Right cardiac atrium (tissue), 5 donors: Measurements from ENCODE around the gene TRAF1. TPM values are rescaled to one million over a fixed set of nuclear protein-coding genes. Genes with fewer than 3 reads are reported as not detected.

Experiments
- ATAC-seq, 2 donors: fragments of 200-7000 bp; cut with Tn5 transposase; one replicate each; pipeline versions ENCODE4 v1.8.0 to v1.9.1; 2020; ENCODE audit warnings: moderate library complexity in 2 of 2, mild to moderate bottlenecking in 1 of 2
- DNase-seq, 3 donors: peaks; one replicate each; pipeline ENCODE4 v3.0.0-alpha.2; 2020
- H3K27ac ChIP-seq: one replicate; pipeline ENCODE4 v1.5.1; 2013; ENCODE audit warnings: mild to moderate bottlenecking, low read length, control low read depth, moderate library complexity
- H3K27me3 ChIP-seq: one replicate; pipeline ENCODE4 v1.6.1; 2013; ENCODE audit not compliant: control insufficient read depth, insufficient read depth
- H3K4me1 ChIP-seq: one replicate; pipeline ENCODE4 v1.6.1; 2013; ENCODE audit warnings: low read length; ENCODE audit not compliant: control insufficient read depth, insufficient read depth
- H3K4me3 ChIP-seq: one replicate; pipeline ENCODE4 v1.5.1; 2013; ENCODE audit warnings: low read length, control low read depth
- H3K9me3 ChIP-seq: one replicate; pipeline ENCODE4 v1.6.1; 2013; ENCODE audit warnings: low read length; ENCODE audit not compliant: control insufficient read depth
- WGBS: extraction: QIAGEN DNeasy Blood & Tissue Kit; methylation state at CpG from one replicate; pipeline ENCODE4 v1.1.7; 2013; 5-methylcytosine and 5-hydroxymethylcytosine counted together
- intact Hi-C, 4 donors: fragments of 100-400 bp; cut with DNase I; formaldehyde crosslinking; loops; one replicate each; pipeline versions ENCODE4 v1.11.0 to v1.14.0; 2022 to 2023
- polyA plus RNA-seq: library from polyadenylated mRNA; stranded (reverse); fragments of 200-250 nt; gene quantifications from one replicate; pipeline ENCODE4 v1.2.3, GENCODE V29; 2013
- total RNA-seq, 4 donors: library from RNA; stranded (reverse); fragmentation: NEBNext Ultra II Directional; extraction: Animal tissue kit (Norgen Biotek cat#: 25700); gene quantifications; one replicate each; pipeline ENCODE4 v1.2.1, GENCODE V29; 2021
- donor health status: healthy with polysubstance abuse.
- donor health status: DM: no; HTN: yes; CAD: no.
- donor health status: DM: no; HTN: no; CAD: no.
- donor health status: DM: no; HTN: yes; CAD: no; lungs with severe emphysema.
- donor health status: DM: yes; HTN: yes; CAD: no.

The TRAF1 gene
- total and polyA plus RNA-seq, 5 donors: 3.9 to 6.1 (median 4.8) TPM

DNA sequence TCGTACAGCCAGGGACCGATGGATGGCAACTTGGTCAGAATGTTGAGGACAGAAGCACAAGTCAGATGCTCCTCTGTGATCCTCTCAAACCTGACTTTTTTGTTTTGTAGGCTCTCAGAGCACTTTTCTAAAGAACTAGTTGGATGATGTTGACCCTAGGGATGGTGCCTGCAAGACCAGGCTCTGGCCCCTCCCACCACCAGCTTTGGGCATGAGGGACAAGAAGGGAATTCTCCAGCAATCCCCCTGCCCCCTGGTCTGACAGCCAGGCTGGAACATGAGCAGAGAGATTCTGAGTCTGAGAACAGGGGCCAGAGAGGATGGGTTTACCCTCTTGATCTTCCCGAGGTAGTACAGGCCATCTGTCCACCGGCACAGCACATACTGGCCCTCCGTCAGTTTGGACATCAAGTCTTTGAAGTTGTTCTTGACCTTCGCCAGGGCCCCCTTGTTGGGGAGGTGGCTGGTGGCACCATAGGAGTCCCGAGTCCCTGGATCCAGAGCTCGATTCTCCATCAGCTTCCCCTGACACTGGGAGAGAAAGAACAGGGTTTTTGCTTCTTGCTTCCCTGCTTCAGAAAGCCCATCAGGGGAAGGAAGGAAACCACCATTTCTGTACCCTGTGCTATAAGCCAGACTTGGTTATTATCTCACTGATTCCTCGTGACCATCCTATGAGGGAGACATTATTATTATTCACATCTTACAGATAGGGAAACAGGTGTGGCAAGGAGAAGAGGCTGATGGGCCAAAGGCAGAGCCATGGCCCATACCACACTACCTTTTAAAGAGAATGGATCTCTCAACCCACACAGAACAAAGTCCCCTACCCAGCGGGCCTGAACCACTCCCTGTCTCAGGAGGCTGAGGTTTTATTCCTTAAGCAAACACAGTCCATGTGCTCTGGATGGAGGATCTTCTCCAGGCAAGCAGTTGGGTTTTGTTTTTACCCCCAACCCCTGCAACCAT, 52.1 kb downstream of the TRAF1 start:
- DNase-seq: no peak
- Histone ChIP-seq H3K27me3 (no peaks in the 10 kb centered on the region), H3K4me3 (no peak overlapping the region), H3K9me3 (no peaks in the 10 kb centered on the region), H3K4me1 (peaks cover 3% of the 10 kb centered on the region), H3K27ac (no peak overlapping the region)
- intact Hi-C loops: loop anchor here in 3 of 4 donors (5.0 kb wide), 2 partner anchors 53 to 63 kb away; partner anchors contain the start of gene TRAF1 (in 1 of the 3)
- WGBS: 89% methylated on average over 10 of the region's 10 CpGs
- no peak for ATAC-seq

- DNase-seq (no peak), ATAC-seq (no peak)
- Histone ChIP-seq H3K27ac (no peak overlapping the region), H3K27me3 (no peaks in the 10 kb centered on the region), H3K9me3 (no peaks in the 10 kb centered on the region), H3K4me3 (no peak overlapping the region), H3K4me1 (peaks cover 3% of the 10 kb centered on the region)
- 79% methylated on average over 4 of the region's 4 CpGs for WGBS
- intact Hi-C loops: loop anchor here in 2 of 4 donors (5.0 kb wide), 2 partner anchors 54 to 64 kb away; partner anchors contain the start of gene TRAF1 (in 1 of the 2)
These were observed 53.1 kb downstream of the TRAF1 start for GRCh38 chr9:120873512-120873911.

DNA sequence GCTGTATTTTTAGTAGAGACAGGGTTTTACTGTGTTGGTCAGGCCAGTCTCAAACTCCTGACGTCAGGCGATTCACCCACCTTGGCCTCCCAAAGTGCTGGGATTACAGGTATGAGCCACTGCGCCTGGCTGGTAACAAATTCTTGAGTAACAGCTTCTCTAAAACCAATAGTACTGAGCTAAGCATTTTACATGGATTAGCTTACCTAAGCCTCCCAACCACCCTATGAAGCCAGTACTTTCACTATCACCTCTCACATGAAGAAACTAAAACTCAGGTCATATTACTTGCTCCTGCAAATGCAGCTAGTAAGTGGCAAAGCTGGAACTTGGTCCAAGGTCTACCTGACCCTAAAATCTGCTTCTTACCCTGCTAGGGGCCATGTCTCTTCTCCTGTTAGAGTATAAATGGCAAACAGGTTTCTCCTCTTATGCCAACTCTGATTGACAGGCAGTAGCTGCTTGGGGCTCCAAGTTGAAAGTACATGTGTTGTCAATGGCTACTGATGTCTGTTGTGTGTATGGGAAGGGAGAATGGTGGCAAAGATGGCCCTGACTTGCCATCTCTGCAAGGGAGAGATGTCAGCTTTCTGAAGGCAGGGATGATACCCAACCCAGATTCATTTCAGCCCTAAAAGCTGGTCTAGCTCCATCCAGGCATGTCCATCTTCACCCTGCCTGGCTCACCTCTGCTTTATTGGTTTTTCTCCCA, 53.6 kb downstream of the TRAF1 start:
- Histone ChIP-seq H3K27me3 (no peaks in the 10 kb centered on the region), H3K27ac (no peak overlapping the region), H3K9me3 (no peaks in the 10 kb centered on the region), H3K4me1 (peaks cover 3% of the 10 kb centered on the region), H3K4me3 (no peak overlapping the region)
- 92% methylated on average over 3 of the region's 3 CpGs for WGBS
- ATAC-seq (no peak), DNase-seq (no peak)
- intact Hi-C loops: loop anchor here in 2 of 4 donors (5.0 kb wide), 2 partner anchors 54 to 64 kb away; partner anchors contain the start of gene TRAF1 (in 1 of the 2)

GRCh38 chr9:120870206-120870605, 56.4 kb downstream of the TRAF1 start:
- H3K9me3 ChIP-seq: no peaks in the 10 kb centered on the region

GRCh38 chr9:120869726-120870125, 56.9 kb downstream of the TRAF1 start:
- no peak overlapping the region for H3K4me3 ChIP-seq
- no peaks in the 10 kb centered on the region for H3K27me3 ChIP-seq
- WGBS: 89% methylated on average over 10 of the region's 10 CpGs
- intact Hi-C loops: loop anchor here in 2 of 4 donors (5.0 kb wide), 2 partner anchors 58 to 68 kb away; partner anchors contain the start of gene TRAF1 (in 1 of the 2)
- H3K27ac ChIP-seq: no peak overlapping the region
- DNase-seq (peak in 2 of 3 donors; percentile 58 to 69), ATAC-seq (no peak)
- H3K4me1 ChIP-seq: no peaks in the 10 kb centered on the region
- no peaks in the 10 kb centered on the region for H3K9me3 ChIP-seq

More at GRCh38 chr9:120870206-120870605, 56.4 kb downstream of the TRAF1 start:
- WGBS: 78% methylated on average over 9 of the region's 9 CpGs
- H3K27me3 ChIP-seq: no peaks in the 10 kb centered on the region
- DNase-seq (no peak), ATAC-seq (no peak)
- H3K4me1 ChIP-seq: no peaks in the 10 kb centered on the region
- H3K4me3 ChIP-seq: no peak overlapping the region
- intact Hi-C loops: loop anchor here in 2 of 4 donors (5.0 kb wide), 2 partner anchors 57 to 67 kb away; partner anchors contain the start of gene TRAF1 (in 1 of the 2)
- no peak overlapping the region for H3K27ac ChIP-seq

GRCh38 chr9:120869360-120869687, 57.3 kb downstream of the TRAF1 start:
- Histone ChIP-seq H3K4me1 (no peaks in the 10 kb centered on the region), H3K4me3 (peak overlapping the region; percentile 61), H3K27ac (peak overlapping the region; percentile 80), H3K9me3 (no peaks in the 10 kb centered on the region), H3K27me3 (no peaks in the 10 kb centered on the region)
- intact Hi-C loops: no loop called here
- DNase-seq (no peak), ATAC-seq (no peak)
- 37% methylated on average over 10 of the region's 10 CpGs for WGBS

- peak overlapping the region; percentile 80 for H3K27ac ChIP-seq
- DNase-seq: peak; percentile 96 to 99 (median 98)
- H3K27me3 ChIP-seq: no peaks in the 10 kb centered on the region
- peak overlapping the region; percentile 61 for H3K4me3 ChIP-seq
- ATAC-seq: peak; percentile 95 to 96
- intact Hi-C loops: no loop called here
- WGBS: 9% methylated on average over 52 of the region's 52 CpGs
- H3K4me1 ChIP-seq: no peaks in the 10 kb centered on the region
- no peaks in the 10 kb centered on the region for H3K9me3 ChIP-seq
These were observed 57.8 kb downstream of the TRAF1 start for GRCh38 chr9:120868676-120869359.

GRCh38 chr9:120868339-120868675, 58.3 kb downstream of the TRAF1 start:
- H3K4me3 ChIP-seq: peak overlapping the region; percentile 32
- no peaks in the 10 kb centered on the region for H3K4me1 ChIP-seq
- no peaks in the 10 kb centered on the region for H3K27me3 ChIP-seq
- no peak for ATAC-seq
- no peaks in the 10 kb centered on the region for H3K9me3 ChIP-seq
- intact Hi-C loops: no loop called here
- peak overlapping the region; percentile 39 for H3K27ac ChIP-seq
- WGBS: 22% methylated on average over 11 of the region's 11 CpGs
- DNase-seq: no peak

DNA sequence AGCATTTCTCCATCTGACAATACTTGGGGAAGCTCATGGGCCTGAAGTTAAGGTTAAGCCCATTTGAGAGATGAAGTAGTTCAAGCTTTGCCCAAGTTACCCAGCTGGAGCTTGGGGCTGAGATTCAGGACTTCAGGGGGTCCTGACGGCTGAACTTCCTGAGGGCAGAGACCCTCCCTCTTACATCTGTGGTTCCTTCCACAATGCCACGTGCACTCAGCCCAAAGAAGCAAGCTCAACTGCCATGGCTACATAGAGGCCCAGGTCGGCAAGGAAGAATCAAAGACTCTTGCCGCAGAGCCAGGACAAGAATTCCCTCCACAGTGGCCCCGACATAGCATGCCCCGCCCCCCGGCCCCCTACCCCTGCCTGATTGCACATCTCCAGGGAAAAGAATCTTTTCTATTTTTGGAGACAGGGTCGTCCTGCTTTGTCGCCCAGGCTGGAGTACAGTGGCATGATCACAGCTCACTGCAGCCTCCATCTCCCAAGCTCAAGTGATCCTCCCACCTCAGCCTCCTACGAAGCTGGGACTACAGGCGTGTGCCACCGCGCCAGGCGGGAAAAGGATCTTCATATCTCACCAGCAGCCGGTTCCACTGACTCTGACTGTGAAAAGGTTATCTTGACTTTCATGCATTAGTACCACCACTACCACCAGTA, 58.8 kb downstream of the TRAF1 start:
- Histone ChIP-seq H3K27me3 (no peaks in the 10 kb centered on the region), H3K27ac (peak overlapping the region; percentile 39), H3K9me3 (no peaks in the 10 kb centered on the region), H3K4me1 (no peaks in the 10 kb centered on the region), H3K4me3 (peak overlapping the region; percentile 32)
- DNase-seq (no peak), ATAC-seq (no peak)
- WGBS: 84% methylated on average over 15 of the region's 15 CpGs
- intact Hi-C loops: no loop called here

- Histone ChIP-seq H3K27ac (no peak overlapping the region), H3K27me3 (no peaks in the 10 kb centered on the region), H3K4me1 (no peaks in the 10 kb centered on the region), H3K9me3 (no peaks in the 10 kb centered on the region), H3K4me3 (no peak overlapping the region)
- intact Hi-C loops: no loop called here
- DNase-seq (no peak), ATAC-seq (no peak)
- 95% methylated on average over 6 of the region's 6 CpGs for WGBS
These were observed 59.9 kb downstream of the TRAF1 start for GRCh38 chr9:120866651-120867050.
